HG02943 (cell line): ENCODE data around the gene TSHZ1.
"Not testable (repeated sequence)": the region's sequence is repeated elsewhere in the genome, so short reads cannot be mapped to it uniquely, and the experiment has no call there.

Source experiments
- ATAC-seq: cut with Tn5 transposase; IDR thresholded peaks from one replicate; pipeline ENCODE4 v1.9.1; 2021; ENCODE audit warnings: mild to moderate bottlenecking, low read depth, moderate library complexity; ENCODE audit not compliant: unreplicated experiment

TSHZ1 gene

GRCh38 chr18:75179819-75180600, 30.6 kb upstream of the TSHZ1 start:
- no peak for ATAC-seq

GRCh38 chr18:75183524-75183923, 27.1 kb upstream of the TSHZ1 start:
- ATAC-seq: no peak

DNA sequence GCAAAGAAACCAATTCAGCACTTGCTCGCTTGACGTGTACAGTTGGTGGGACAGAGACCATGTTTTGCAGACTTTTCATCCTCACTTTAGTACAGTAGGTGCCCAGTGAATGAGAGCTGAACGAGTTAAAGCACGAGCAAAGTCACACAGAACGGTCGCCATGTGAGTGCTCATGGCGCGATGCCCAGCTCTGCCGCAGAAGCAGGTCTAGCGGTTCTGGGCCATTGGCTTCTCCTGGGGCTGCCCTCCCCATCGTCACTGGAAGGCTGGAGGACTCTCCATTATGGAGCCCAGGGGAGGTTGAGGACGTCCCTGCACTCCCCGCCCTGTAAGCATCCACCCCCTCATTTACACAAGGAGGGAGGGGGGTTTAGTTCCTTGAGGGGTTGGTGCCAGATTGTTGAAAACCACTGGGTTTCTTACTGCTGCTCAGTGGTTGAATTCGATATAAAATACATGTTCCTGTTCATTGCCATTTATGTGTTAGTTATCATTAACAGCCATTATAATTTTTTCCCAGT, 26.6 kb upstream of the TSHZ1 start:
- ATAC-seq: no peak

DNA sequence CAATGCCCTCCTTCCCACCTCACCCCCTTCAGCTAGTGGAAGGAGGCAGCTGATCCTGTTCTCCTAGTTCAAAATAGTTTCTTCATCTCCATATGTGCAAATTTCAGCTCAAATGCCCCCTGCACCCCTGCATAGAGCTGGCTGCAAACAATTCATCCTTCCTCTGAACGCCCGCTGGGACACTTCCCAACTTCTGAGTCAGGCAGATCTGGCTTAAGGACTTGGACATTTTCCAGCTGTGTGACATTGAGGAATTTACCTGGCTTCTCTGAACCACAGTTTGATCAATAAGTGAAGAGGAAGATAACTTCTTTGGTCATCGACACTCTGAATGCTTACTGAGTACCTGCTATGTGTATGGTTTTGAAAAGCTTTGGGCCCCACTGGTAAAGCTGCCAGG, 25.1 kb upstream of the TSHZ1 start:
- ATAC-seq: no peak

DNA sequence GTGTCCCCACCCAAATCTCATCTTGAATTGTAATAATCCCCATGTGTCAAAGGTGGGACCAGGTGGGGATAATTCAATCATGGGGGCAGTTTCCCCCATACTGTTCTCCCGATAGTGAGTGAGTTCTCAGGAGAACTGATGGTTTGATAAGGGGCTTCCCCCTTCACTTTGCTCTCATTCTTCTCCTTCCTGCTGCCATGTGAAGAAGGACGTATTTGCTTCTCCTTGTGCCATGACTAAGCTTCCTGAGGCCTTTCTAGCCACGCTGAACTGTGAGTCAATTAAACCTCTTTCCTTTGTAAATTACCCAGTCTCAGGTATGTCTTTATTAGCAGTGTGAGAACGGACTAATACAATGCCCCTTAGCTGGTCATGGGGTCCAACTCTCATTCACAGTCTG, 22.9 kb upstream of the TSHZ1 start:
- not testable (repeated sequence) for ATAC-seq

DNA sequence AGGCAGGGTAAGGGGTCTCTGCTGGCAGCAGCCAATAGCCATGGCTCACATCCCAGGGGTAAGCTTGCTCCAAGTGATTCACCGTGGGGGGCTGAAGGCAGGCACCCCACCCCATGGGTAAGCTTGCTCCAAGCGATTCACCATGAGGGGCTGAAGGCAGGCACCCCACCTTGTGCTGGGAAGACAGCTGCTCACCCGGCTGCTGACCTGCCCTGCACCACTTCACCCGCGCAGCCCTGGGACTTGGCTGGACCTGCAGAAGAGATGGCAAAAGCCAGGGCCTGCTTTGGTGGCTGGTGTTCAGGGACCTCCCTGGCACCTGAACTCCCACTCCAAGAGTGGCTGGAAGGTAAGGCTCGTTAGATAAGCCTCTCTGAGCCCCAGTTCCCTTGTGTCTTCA, 20.9 kb upstream of the TSHZ1 start:
- ATAC-seq: no peak

- no peak for ATAC-seq
Observed at GRCh38 chr18:75192899-75193298, 17.7 kb upstream of the TSHZ1 start.

DNA sequence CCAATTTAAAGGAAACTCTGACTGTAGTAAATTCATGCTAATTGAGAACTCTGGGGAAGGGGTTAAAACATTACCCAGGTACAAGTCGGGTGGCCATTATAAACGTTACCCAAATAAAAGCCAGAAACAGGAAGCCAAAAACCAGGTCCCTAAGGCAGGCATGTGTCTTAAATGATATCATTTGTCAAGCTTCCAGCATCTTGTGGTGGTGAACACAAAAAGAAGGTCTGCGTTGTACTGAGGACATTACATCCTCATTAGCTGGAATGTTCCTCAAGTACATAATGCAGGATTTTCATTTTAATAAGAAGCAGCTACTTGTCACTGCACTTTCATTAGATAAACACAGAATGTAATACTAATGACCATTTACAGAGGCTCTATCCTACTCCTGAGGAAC, 12.6 kb upstream of the TSHZ1 start:
- no peak for ATAC-seq

DNA sequence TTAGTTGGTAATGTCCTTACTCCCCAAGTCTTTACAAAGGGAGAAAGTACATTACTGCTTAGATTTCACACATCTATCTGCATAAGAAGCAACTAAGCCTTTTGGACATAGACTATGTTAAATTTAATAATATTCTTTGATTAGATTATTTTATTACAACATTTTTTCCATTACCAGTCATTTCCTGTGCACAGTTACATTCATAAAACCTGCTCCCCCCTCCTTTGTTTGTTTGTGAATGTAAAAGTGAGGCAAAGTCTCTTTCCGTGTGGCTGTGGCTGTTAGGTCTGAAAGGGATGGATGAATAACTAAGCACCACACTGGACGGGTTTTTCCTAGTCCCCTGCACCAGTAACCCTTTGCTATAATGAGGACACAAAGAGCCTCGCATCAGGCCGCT, 11.3 kb upstream of the TSHZ1 start:
- no peak for ATAC-seq

DNA sequence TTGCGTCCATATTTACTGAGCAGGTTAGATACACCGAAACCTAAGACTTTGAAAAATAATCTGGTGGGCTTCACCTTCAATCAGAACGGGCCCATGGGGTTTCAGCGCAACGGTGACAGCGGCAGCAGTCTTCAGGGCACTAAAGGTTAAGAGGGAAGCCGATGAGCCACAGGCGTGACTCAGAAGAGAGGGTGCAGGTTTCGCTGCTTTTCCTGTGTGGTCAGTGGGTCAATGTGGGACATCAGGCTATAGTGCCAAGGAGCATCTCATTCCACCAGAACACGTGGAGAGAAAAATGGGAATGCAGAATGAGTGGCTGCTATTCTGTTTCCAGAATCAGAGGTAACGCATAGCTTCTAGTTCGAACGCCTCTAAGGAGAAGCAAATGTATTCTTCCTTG, 10.5 kb upstream of the TSHZ1 start:
- no peak for ATAC-seq

DNA sequence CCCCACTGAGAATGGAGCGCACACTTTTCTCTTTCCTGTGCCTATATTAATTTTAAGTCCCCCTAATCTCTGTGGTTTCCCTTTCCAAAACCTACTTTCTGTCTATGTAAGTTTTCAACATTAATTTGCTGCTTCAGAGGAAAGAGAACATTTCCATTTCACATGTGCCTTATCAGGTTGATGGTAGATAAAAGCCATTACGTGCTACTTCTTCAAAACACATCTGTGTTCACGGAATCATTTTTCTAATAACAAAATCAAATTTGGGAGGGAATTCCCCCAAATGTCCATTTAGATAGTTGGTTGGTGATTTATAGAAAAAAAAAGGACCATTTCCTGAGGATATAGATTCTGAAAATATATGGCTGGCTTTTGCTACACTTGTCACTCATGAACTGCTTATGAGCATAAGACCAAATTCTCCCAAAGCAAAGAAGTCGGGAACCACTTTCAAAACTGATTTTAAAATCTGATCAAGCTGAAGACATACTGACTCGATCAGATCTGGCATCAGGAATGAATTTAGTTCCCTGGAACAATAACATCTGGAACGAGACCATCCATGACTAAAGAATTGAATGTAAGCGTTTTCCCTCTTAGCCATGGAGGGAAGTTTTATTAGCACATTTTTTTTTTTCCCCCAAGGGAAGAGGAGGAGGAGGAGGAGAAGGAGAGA, 9.9 kb upstream of the TSHZ1 start:
- no peak for ATAC-seq

GRCh38 chr18:75201282-75202270, 9.0 kb upstream of the TSHZ1 start:
- ATAC-seq: no peak

GRCh38 chr18:75202696-75203365, 7.8 kb upstream of the TSHZ1 start:
- ATAC-seq: no peak

DNA sequence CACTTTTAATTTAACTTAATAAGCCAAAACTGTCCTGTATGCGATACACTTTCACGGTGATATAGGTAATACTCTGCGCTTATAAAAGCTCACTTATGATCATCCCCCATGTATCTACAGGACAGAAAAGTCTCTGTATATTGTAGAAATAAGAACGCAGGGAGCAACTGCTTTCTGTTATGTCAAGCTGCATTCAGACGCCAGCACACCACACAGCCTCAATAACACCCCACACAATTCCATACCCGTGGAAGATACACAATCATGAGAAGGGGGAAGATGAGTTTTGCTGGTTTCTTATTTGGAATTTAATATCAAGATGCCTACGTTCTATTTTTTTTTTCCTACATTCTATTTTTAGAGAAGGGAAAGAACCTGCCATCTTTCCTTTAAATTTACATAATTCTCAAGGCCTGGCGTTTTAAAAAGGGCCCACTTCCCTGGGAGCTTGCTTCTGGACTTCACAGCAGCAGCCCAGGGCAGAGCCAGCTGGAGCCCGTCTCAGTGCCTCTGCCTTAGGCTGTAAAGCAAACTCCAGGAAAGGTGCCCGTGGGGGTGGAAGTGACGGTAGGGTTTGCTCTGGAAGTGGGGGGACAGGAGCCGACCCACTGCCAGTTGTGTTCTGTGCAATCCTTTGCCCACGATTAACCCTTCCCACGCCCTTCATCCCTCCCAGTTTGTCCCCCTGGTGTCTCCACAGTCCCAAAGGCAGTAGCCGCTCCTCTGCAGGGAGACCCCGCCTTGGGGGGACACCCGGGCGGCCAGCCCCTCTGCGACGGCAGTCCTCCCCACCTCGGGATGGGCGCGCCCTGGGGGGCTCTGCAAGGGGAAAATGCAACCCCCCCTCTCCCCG, 7.0 kb upstream of the TSHZ1 start:
- no peak for ATAC-seq

GRCh38 chr18:75204269-75204731, 6.3 kb upstream of the TSHZ1 start:
- no peak for ATAC-seq

DNA sequence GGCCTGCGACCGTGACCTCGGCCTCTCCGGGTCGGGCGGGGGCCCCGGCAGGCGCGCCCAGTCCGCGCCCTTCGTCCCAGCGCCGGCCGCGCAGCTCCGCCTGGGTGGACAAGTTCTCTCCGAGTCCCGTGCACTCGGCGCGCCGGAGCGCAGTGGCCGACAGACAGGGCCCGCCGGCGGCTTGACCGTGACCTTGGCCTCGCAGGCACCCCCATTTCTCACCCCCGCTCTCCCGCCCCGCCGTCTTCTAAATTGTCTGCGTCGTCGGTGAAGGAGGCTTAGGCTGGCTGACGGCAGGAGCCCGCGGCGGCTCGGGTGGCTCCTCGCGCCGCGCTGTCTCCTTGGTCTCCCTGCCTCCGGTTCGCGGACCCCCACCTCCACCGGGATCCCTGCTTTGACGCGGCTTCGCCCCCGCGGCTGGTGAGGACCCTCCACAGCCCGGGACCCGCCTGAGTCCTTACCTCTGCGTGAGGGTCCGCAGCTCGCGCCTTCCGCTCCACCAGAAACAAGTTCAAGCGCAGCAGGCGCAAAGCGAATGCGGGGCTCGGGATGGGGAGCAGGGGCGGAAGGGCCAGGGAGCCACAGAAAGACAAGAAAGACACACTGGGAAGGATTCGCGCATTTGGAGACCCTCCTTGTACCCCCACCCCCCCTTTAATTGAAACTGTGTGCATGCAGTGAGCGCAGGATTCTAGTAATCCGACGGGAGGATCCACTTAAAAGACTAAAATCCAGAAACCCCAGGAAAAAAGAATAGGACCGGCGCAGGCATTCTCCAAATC, 5.7 kb upstream of the TSHZ1 start:
- ATAC-seq: no peak

- ATAC-seq: no peak
Observed at GRCh38 chr18:75205514-75206132, 5.0 kb upstream of the TSHZ1 start.
